ENCODE measurements around the gene SLC7A1.
A peak's percentile ranks its signal among the peaks of the same experiment; 100 is the strongest.

SLC7A1 gene

GRCh38 chr13:29507356-29507755 lies 88.1 kb downstream of the SLC7A1 start:
- peak; percentile 26 for DNase-seq

GRCh38 chr13:29505950-29506349 lies 89.5 kb downstream of the SLC7A1 start:
- no peak for DNase-seq

DNA sequence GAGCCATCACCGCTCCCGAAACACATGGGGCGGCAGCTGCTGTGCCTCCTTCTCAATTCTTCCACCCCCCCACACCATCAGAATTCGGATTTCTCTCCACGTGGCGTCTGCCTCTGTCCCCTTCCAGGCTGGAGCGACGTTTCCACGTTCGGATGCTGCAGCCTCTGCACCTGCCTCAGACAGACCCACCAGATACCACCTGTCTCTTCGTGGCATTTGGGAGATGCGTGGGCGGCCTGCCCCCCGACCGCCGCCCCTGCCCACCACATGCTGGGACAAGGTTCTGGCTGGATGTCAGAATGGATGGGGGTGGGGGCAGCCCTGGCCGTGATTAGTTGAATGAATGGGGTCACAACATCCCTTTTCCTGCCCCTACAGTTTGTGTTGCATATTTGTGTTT lies 90.0 kb downstream of the SLC7A1 start:
- DNase-seq = no peak

- DNase-seq = no peak
These were observed 90.8 kb downstream of the SLC7A1 start for GRCh38 chr13:29504691-29505090.

DNA sequence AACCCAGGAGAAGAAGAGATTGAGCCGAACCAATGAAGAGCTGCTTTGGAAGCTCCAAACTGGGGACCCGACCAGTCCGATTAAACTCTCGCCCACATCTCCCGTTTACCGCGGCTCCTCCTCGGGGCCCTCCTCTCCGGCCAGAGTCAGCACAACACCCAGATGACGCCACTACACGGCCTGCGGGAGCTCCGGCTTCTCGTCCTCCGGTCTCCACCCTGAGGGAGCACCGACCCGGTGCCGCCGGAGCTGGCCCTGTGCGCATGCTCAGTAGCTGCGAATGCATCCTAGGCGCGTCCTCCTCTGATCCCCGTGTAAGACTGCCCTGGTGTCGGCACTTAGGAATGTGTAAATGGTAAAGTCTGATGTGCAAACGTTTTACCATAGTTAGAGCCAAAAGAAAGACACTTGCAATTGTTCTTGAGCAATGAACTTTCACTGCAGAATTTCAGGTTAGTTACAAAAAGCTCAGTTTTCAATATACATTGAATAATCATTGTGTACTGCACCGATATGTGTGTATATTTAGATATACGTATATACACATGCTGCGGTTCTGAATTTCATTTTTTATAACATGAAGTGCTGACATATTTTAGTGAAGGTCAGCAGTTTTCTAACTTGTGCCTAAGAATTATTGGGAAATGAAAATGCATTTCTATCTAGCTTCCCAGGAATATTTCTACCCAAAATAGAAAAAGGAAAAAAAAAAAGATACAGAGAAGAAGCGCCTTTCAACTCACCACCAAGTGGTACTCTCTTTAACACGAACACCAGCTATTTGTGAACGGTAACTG lies 92.2 kb downstream of the SLC7A1 start:
- no peak for DNase-seq

- no peak for DNase-seq
These were observed 93.0 kb downstream of the SLC7A1 start for GRCh38 chr13:29502391-29503008.

GRCh38 chr13:29501674-29502073 lies 93.8 kb downstream of the SLC7A1 start:
- no peak for DNase-seq

DNA sequence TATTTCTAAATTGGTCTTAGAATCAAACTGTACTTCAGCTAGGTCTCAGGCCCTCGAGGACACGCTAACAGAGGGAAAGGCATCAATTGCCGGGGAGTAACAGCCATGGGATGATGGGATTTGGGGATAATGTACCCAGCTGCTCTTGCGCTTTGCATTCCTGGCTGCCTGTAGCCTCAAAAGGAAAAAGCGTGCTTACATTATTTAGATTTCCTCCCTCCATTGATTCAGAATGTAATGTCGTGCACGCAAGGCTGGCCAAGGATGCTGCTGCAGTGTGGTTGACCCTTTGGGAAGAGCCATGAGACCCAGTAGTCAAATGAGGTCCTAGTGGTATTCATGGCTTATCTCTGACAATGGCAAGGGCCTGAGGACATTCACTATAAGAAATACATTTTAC lies 95.1 kb downstream of the SLC7A1 start:
- no peak for DNase-seq

DNA sequence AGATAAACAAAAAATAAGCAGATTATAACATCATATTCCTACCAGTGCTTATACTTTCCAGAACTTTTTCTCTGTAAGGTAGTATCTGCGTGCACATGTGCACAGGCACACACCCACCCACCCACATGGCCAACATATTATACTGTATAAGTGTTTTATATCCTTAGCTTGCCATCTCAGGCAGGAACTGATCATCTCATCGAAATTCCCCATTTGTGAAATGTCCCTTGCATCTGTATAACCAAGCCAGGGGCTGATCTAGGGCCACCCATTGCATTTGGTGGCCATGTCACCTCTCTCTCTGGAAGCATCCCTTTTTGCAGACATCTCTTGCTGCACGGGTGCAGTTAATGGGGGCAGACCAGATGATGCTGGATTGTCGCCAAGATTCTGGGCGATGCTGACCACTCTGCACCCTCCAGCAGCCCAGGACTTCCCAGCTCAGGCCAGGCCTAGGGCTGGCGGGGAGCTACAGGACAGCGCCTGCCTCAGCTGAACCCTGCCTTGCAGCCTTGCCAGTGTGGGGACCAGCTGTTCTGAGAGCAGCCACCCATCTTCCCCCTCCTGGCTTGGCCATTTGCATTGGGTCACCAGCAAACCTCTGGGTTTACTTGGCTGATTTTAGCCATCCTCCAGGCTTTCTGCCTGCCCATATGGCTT lies 95.9 kb downstream of the SLC7A1 start:
- no peak for DNase-seq

DNA sequence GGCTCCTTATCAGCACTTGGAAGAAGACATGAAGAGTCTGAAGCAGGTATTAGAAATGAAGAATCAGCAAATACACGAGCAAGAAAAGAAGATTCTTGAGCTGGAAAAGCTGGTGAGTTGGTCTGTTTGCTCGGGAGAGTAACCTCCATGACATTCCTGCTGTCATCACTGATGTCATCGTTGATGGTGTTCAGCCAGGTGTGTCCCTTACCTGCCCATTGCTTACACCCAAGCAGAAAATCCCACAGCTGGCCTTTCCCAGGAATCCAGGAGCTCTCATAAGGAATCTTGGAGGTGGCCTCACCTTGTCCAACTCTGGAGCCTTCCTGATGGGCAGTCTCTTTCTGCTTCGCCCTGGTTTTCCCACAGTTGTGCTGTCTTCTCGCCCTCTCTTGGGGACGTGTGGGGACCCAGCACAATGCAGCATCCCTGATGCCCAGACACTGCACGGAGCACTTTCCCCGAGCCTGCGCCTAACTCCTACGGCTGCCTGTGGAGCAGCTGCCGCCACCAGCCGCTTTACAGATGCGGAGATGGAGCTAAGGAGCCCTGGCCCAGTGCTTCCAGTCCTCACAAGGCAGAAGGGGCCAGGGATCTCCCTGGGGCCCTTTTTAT lies 97.0 kb downstream of the SLC7A1 start:
- DNase-seq = no peak

- peak; percentile 22 for DNase-seq
These were observed 98.3 kb downstream of the SLC7A1 start for GRCh38 chr13:29497137-29497654.

DNA sequence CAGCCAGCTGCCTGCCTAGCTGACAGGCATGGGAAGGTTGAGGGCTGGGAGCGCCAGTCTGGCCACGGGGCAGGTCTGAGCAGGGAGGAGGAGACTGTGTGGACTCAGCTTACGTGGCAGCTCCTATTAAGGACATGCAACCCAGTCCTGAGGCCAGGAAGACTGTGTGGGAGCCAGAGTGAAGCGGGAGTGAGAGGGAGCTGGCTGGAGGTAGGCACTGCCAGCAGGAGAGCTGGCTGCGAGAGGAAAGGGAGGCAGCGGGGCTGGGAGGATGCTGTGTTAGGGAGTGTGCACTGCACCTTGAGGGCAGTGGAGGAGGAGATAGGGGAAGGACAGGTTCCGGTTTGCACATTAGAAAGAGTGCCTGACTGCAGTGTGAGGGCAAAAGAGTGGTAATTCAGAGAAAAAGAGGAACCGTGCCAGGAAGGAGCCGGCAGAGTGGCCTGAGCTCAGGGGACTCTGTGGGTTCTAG lies 99.2 kb downstream of the SLC7A1 start:
- no peak for DNase-seq

- DNase-seq = no peak
These were observed 101.0 kb downstream of the SLC7A1 start for GRCh38 chr13:29494520-29494919.

DNA sequence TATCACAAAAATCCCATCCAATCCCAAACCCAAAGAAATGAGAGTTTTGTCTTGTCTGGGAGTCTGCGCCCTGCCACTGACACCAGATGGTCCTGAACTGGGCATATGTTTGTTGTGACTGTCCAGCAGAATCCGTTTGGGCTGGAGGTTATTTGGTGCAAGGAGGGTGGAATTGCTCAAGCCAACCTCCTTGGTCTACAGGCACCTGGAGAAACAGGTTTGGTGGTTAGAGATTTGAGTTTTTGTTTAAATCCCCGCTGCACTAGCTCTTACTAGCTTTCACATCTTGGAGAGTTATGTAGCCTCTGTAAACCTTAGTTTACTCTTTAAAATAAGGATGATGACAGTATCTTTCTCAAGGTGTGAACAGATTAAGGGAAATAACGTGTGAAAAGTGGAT lies 101.7 kb downstream of the SLC7A1 start:
- no peak for DNase-seq

DNA sequence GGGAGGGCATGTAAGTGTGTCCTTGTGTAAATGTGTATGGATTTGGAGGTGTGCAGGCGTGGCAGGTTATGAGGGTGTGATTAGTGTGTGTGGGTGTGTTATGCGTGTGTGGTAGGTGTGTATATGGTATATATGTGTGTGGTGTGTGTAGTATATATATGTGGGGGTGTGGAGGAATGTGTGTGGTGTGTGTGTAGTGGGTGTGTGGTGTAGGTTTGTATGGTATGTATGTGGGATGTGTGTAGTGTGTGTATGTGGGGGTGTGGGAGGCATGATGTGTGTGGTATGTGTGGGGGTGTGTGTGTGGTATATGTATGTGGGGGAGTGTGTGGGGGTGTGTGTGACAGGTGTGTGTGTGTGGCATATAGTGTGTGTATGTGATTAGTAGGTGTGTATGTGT lies 104.2 kb downstream of the SLC7A1 start:
- no peak for DNase-seq

DNA sequence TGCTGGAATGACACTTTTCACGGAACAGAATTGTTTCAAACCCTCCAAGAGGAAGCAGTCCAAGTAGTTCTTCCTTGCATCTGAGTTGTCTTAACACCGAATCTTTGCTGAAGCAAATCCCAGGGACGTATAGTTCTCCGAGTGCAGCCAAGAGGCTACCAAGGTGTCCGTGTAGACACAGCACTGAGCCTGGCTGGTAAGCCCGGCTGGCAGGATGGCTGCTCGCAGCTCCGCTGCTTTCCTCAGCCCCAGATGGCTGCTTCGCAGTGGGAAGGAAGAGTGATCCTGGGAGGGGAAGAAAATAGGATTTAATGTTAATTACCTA lies 105.0 kb downstream of the SLC7A1 start:
- no peak for DNase-seq

DNA sequence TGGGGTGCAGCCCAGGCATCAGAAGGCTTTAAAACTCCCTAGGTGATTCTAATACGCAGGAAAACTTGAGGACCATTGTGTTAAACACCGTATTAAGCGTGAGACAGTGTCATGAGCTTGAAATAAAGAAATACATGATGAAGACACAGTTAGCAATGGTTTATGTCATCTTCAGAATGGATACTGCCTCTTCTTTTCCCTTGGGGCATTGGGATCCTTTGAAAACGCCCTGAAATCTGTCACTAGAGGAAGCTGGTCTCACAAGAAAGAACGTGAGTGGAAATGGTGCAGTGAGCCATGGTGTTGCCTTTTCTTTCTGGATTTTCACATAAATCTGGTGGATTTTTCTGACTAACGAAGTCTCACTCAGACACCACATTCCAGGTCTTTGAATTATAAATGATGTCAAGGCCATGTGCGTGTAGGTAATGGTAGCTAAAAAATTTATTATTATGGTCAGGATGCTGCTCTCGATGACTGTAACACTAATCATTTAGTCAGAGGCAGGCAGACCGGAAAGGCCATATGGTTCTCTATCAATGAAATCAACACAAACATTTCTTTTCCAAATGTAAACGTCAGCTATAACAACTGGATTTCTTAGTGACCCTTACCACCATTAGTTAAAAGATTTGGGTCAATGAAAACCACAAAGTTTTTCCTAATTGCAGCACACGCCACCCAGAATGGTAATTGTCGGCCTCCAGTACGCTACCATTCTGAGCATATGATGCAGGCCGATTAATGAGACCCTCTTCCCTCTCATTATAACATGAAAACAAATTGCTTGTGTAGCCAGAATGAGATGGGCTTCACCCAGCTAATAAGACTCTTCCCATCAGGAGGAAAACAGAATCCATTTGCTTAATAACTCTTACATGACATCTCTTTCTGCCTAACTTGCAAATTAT lies 105.6 kb downstream of the SLC7A1 start:
- DNase-seq = no peak

GRCh38 chr13:29487466-29488454 lies 107.7 kb downstream of the SLC7A1 start:
- no peak for DNase-seq

GRCh38 chr13:29486551-29486950 lies 108.9 kb downstream of the SLC7A1 start:
- no peak for DNase-seq

DNA sequence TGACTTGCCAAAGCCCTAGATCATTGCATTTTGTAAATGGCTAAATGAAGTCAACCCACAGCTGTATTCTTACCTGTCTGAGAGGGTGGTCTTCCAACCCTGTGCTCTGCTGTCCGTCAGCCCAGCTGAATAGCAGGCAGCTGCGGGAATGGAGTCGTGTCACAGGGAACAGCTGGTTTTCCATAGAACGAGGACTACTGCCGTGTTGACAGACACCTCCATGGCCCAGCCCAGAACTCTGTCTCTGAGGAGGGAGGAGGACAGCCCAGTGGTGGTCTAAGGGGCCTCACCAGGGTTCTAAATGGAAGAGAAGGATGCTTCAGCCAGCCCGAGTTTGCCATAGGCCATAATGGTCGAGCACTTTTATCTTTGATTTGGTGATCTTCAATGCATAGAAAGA lies 110.7 kb downstream of the SLC7A1 start:
- no peak for DNase-seq

DNA sequence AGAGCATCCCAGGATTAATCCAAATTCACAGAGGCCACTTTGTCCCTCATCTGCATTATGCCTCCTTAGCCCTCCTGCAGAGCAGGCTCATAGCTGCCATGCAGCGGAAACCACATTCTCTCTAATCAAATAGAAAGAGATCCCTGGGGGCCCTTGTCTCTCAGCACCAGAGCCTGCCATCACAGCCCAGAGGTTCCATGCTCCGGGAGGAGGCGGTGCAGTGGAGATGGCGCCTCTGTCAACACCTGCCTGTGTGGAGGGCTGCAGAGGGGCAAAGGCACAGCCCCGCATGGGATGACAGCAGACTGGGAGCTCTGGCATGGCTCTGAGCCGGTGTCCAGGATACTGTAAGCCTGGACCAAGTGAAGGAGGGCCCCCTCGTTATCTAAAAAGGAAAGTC lies 111.3 kb downstream of the SLC7A1 start:
- DNase-seq = peak; percentile 12
